Measurements from ENCODE around the gene PHLDB1. TPM values are rescaled to one million over a fixed set of nuclear protein-coding genes. Genes with fewer than 3 reads are reported as not detected.
"Not testable (repeated sequence)": the region's sequence is repeated elsewhere in the genome, so short reads cannot be mapped to it uniquely, and the experiment has no call there.

The PHLDB1 gene
- total RNA-seq, 1 experiment from 2014 or later: 40.0 TPM

DNA sequence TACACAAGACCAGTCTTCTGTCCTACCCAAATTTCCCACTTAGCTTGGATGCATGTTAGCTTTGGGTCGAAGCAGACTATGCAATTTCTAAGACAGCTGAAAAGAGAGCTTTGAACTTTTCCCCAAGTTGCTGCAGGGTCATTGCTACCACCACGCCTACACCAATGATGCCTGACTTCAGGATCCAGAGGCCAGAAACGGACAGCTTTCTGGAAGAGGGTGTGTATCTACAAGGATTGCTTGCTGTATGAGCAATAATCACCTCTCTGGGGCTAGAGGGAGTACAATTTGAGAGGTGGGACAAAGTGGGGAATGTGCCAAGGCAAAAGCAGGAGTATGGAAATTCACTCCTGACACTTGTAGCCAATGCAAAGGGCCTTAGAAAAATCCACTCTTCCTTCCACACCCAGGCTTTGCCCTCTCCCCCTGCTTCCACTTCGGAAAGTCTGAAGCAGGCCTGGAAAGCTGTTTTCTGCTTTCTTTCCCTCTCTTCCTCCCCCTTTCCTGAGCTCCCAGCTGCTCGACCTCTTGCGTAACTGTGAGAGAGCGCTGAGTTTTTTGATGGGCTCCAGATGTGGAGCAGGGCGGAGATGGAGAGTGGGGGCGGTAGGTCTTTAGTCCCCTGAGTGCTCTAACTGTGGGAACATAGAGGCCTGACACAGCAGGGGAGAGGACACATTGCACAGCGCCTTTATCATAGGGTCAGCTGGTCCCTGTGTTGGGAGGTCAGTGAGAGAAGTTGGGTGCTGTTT is 2.1 kb upstream of the PHLDB1 start:
- DNase-seq (ENCODE audit: low spot score): peak; percentile 70

DNA sequence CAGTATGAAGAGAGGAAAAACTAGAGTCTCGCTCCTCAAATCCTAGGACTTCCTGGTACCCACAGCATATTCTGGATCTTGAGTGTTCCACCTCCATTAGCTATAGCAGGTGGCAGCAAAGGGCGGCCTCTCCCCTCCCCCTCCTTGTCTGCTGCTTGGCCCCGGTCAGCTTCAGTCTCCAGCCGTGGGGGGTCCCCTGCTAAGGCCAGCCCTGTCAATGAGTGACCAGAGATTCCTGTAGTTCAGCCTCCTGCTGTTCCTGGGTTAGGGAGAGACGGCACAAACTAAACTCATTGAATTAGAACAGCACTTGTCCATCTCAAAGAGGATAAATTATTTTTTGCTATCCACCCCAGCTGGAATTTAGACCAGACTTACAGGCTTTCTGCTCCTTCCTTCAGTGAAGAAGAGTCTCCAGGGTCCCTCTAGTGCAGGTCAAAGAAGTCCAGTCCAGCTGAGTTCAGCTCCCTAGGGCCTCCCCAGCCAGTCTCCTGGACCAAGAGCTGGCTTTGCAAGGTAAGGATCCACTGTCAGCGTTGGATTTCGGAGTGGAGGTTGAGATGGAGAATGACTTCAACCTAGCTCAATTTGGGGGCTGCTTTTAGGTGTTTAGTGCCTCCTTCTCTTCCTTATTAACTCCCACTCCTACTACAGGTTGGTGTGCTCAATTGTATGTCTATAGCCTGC is 1.1 kb upstream of the PHLDB1 start:
- no peak for DNase-seq (ENCODE audit: low spot score)

DNA sequence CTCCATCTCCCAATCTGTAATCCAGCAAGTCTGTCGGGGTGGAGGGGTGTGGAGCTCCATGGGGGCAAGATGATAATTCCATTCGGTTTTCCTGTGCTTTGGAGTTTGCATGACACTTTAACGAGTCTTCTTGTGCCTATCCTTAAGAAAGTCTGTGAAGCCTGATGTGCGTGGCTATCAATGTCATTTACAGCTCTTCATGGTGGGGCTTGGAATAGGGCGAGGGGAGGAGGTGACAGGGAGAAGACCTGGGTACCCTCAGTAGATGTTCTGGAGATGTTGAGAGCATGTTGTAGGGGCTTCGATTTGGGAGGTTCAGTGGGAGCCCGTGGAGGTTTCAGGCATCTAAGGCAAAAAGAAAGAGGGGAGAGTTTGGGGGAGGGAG is 579 bp upstream of the PHLDB1 start:
- no peak for DNase-seq (ENCODE audit: low spot score)

- DNase-seq (ENCODE audit: low spot score): peak; percentile 42
These were observed 1.2 kb downstream of the PHLDB1 start for GRCh38 chr11:118608360-118609227.

DNA sequence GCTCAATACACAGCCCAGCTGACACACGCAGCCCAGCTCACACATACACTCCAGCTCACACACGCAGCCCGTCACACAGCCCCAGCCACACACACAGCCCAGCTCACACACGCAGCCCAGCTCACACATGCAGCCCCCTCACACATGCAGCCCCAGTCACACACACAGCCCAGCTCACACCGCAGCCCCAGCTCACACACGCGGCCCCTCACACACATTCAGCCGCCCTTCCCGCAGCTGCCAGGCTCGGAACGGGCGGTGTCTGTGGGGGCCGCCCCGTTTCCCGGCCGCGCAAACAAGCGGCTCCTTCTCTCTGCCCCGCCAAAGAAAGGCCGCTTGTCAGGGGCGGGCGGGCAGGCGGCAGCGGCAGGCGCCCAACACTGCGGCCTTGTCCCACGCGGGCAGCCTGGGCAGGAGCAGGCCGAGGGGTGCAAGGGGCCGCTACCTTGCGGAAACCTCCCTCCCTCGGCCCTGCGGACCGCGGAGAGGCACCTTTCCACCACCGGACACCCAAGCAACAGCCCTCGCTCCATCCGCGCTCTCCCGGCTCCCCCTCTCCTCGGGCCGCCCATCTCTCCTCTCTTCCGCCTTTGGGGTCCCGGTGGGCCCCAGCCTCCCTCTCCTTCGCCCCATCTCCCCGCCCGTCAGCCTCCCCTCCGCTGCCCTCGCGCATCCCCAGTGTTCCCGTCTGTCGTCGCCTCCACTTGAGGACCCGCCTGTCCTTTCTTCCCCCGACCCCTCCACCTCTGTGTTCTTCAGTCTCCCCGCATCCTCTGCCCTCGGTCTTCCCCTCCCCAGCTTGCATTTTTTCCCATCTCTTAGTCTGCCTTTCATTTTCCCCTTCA is 2.2 kb downstream of the PHLDB1 start:
- DNase-seq (ENCODE audit: low spot score): no peak

DNA sequence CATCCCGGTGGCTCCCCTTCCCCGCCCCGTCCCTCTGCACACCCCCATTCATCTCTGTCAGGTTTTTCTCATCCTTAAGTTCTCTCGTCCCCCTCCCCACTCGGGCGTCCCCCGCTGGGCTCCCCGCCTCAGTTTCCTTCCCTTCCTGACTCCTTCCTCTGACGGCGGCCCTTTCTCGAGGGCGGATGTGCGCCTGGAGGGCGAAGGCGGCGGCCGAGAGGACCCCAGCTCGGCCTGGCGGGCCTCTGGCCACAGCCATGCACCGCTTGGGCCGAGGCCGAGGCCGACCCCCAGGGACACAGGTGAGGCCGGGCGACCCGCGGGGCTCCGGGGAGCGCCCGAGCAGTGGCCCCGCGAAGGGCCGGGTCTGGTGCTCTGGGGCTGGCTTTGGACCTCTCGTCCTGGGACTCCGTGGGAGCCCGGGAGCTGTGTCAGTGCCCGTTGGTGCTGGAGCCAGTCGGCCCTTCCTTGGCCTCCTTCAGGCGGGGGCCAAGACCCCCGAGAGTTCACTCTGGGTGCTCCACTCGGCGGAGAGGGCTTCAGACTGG is 2.9 kb downstream of the PHLDB1 start:
- no peak for DNase-seq (ENCODE audit: low spot score)

- DNase-seq (ENCODE audit: low spot score): no peak
These were observed 3.5 kb downstream of the PHLDB1 start for GRCh38 chr11:118610773-118611432.

GRCh38 chr11:118611433-118611795 is 4.0 kb downstream of the PHLDB1 start:
- DNase-seq (ENCODE audit: low spot score): not testable (repeated sequence)

- DNase-seq (ENCODE audit: low spot score): no peak
These were observed 5.0 kb downstream of the PHLDB1 start for GRCh38 chr11:118612378-118612777.

- no peak for DNase-seq (ENCODE audit: low spot score)
These were observed 7.1 kb downstream of the PHLDB1 start for GRCh38 chr11:118614511-118614910.

DNA sequence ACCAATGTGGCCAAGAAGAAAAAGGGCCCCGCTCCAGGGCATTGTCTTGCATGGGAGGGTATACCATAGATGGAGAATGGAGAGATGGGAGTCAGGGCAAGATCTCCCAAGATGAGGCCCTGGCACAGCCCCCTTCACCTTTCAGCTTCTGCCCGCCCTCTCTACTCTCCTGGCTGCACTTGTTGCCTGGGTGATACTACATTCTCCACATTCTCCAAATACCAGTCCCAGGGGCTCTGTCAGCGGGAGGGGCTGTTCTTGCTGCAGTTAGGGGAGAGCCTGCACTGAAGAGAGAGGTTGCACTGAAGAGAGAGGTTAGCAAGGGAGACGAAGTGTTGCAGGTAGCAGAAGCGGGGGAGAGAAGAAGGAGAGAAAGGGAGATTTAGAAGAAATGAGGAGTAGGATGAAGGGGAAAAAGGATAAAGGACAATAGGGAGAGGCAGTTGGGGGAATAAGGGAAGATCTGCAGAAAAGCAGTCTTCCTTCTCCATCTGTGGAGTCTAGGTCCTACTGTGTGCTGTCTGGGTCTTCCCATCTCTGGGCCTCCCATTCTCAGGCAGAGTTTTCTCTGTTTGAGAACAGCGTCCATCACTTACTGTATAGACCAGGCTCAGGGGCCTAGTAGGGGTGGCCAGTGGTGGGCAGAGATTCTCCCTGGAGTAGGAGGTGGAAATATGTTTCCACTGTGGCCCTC is 8.0 kb downstream of the PHLDB1 start:
- no peak for DNase-seq (ENCODE audit: low spot score)

- DNase-seq (ENCODE audit: low spot score): no peak
These were observed 8.6 kb downstream of the PHLDB1 start for GRCh38 chr11:118615976-118616371.

GRCh38 chr11:118618115-118618990 is 10.9 kb downstream of the PHLDB1 start:
- peak; percentile 54 for DNase-seq (ENCODE audit: low spot score)

GRCh38 chr11:118618991-118619375 is 11.6 kb downstream of the PHLDB1 start:
- peak; percentile 92 for DNase-seq (ENCODE audit: low spot score)

GRCh38 chr11:118619444-118620197 is 12.2 kb downstream of the PHLDB1 start:
- DNase-seq (ENCODE audit: low spot score): peak; percentile 94

- no peak for DNase-seq (ENCODE audit: low spot score)
These were observed 13.2 kb downstream of the PHLDB1 start for GRCh38 chr11:118620529-118621070.

- DNase-seq (ENCODE audit: low spot score): peak; percentile 91
These were observed 13.8 kb downstream of the PHLDB1 start for GRCh38 chr11:118621071-118621783.
